ENCODE data around the gene HIVEP1. TPM values are rescaled to one million over a fixed set of nuclear protein-coding genes. Genes with fewer than 3 reads are reported as not detected.

The HIVEP1 gene
- total and polyA plus RNA-seq, 2 of the 13 experiments (the other 11 are each of a cell fraction or from before 2014, with no cell fraction given): 7.4 to 9.9 TPM

GRCh38 chr6:11989386-11989785, 22.7 kb upstream of the HIVEP1 start (continued):
- no peak for TF ChIP-seq SNAPC4 (CRISPR knock-in tag; IDR thresholded peaks at IDR 0.05)
- no peak for TF ChIP-seq ISL2 (CRISPR knock-in tag; IDR thresholded peaks at IDR 0.05)
- TF ChIP-seq ZSCAN21 (CRISPR knock-in tag; IDR thresholded peaks at IDR 0.05; ENCODE audit: borderline replicate concordance): no peak
- TF ChIP-seq ZNF207 (IDR thresholded peaks at IDR 0.05; ENCODE audit: borderline replicate concordance): no peak
- TF ChIP-seq ZNF747 (CRISPR knock-in tag; IDR thresholded peaks at IDR 0.05; ENCODE audit: borderline replicate concordance): no peak

- intact Hi-C loops (cut with micrococcal nuclease; ENCODE audit: unreplicated experiment) (no loop called here), in situ Hi-C loops (cut with HindIII; ENCODE audit: extremely low pct_ligation_motif_present, low pct_unique_long_range_greater_than_20kb) (no loop called here)
- no peaks in the 10 kb centered on the region for H3K79me2 ChIP-seq (ENCODE audit: insufficient read depth, low read length)
- no peak overlapping the region for H3K4me2 ChIP-seq (ENCODE audit: low read depth, low read length)
- CTCF ChIA-PET (ENCODE audit: low intra/inter-chr PET ratio, low total read pairs): no interaction called here
- H3K4me1 ChIP-seq (ENCODE audit: insufficient read depth, low read length): no peaks in the 10 kb centered on the region
- no peak for ATAC-seq
- H3K4me3 ChIP-seq (replicated peaks in 1 of 3; ENCODE audit: insufficient read depth in 1 of 3, low read depth in 2 of 3, low read length in 3 of 3): no peak overlapping the region
- H3K9me3 ChIP-seq (ENCODE audit: low read length): no peaks in the 10 kb centered on the region
- FAIRE-seq: no peak
- no peaks in the 10 kb centered on the region for H3K36me3 ChIP-seq (replicated peaks in 1 of 2; ENCODE audit: control insufficient read depth in 1 of 2, insufficient read depth in 2 of 2, low read length in 2 of 2)
- no peak for DNase-seq (ENCODE audit: low spot score)
- H3K9ac ChIP-seq (ENCODE audit: insufficient read depth, low read depth, low read length): no peak overlapping the region
- no peak overlapping the region for H3K27ac ChIP-seq (ENCODE audit: extremely low read length, insufficient read depth, low read length)
- no peaks in the 10 kb centered on the region for H4K20me1 ChIP-seq (ENCODE audit: insufficient read depth, low read length)
- POLR2A ChIA-PET: no interaction called here
- TF ChIP-seq ZNF34 (CRISPR knock-in tag; IDR thresholded peaks at IDR 0.05; ENCODE audit: borderline replicate concordance) (no peak), CC2D1A (CRISPR knock-in tag; IDR thresholded peaks at IDR 0.05) (no peak), ZSCAN29 (CRISPR knock-in tag; conservative IDR thresholded peaks at IDR 0.05) (no peak), ZNF720 (CRISPR knock-in tag; IDR thresholded peaks at IDR 0.05) (no peak), BCLAF1 (IDR thresholded peaks at IDR 0.05) (no peak), BRCA1 (CRISPR knock-in tag; IDR thresholded peaks at IDR 0.05) (no peak), HBP1 (CRISPR knock-in tag; IDR thresholded peaks at IDR 0.05; ENCODE audit: low read depth) (no peak)
- H3K27me3 ChIP-seq (ENCODE audit: control insufficient read depth in 1 of 2, insufficient read depth in 2 of 2, low read length in 2 of 2): peaks cover 0 to 3% of the 10 kb centered on the region in 2 experiments; a peak in 1 of 5 replicates
- 89% methylated on average over 2 of the region's 2 CpGs for WGBS (ENCODE audit: low lambda C conversion rate)
- BruUV-seq (replicated peaks): no TSS peak
- H2AFZ ChIP-seq (ENCODE audit: low read length): no peak overlapping the region
These were observed 20.0 kb upstream of the HIVEP1 start for GRCh38 chr6:11992086-11992485.

Measured in HepG2 (cell line).